Pancreas (tissue), 10 donors: ENCODE results near the gene PAXIP1. TPM values are rescaled to one million over a fixed set of nuclear protein-coding genes. Genes with fewer than 3 reads are reported as not detected.

Experiments
- ATAC-seq, 4 donors: fragments of 200-7000 bp; cut with Tn5 transposase; one replicate each; pipeline versions ENCODE4 v1.8.0 to v1.9.1; 2020; ENCODE audit warnings: mild to moderate bottlenecking in 4 of 4, moderate library complexity in 4 of 4
- DNase-seq, 6 donors: peaks; one replicate each; pipeline ENCODE4 v3.0.0-alpha.2; 2020
- FAIRE-seq: peaks from 2 replicates; lab custom pipeline; 2012; peaks lifted over from hg19 to GRCh38; lab: Jason Lieb, UNC
- H3K27ac ChIP-seq, 4 donors: fragments of 200-600 bp; sonication (generic); 1 replicate in 3 of 4; 2 replicates in 1 of 4; pipeline versions ENCODE4 v1.5.0 to v1.8.0; 2020
- H3K27me3 ChIP-seq, 4 donors: fragments of 200-600 bp; one replicate each; pipeline ENCODE4 v1.8.0; 2021
- H3K36me3 ChIP-seq, 3 donors: fragments of 200-600 bp; sonication (generic) in 1 of 3; one replicate each; pipeline versions ENCODE4 v1.5.0 to v1.8.0; 2020 to 2021
- H3K4me1 ChIP-seq, 3 donors: fragments of 200-600 bp; one replicate each; pipeline ENCODE4 v1.8.0; 2021
- H3K4me3 ChIP-seq, 4 donors: fragments of 200-600 bp; sonication (generic) in 2 of 4; one replicate each; pipeline versions ENCODE4 v1.5.0 to v1.8.0; 2020 to 2021
- H3K9me3 ChIP-seq, 4 donors: fragments of 200-600 bp; one replicate each; pipeline ENCODE4 v1.8.0; 2021
- CTCF ChIP-seq, 4 donors: fragments of 200-600 bp; sonication (generic) in 3 of 4; IDR thresholded peaks; one replicate each; pipeline versions ENCODE4 v1.5.0 to v1.8.0; 2021; ENCODE audit warnings: antibody characterized with exemption in 4 of 4
- WGBS, 2 donors: extraction: QIAGEN DNeasy Blood & Tissue Kit; methylation state at CpG; one replicate each; pipeline ENCODE4 v1.1.7; 2013; 5-methylcytosine and 5-hydroxymethylcytosine counted together
- intact Hi-C, 3 donors: fragments of 100-400 bp; cut with DNase I; formaldehyde crosslinking; loops; one replicate each; pipeline versions ENCODE4 v1.11.1 to v1.14.2; 2022
- polyA plus RNA-seq, 2 donors: library from polyadenylated mRNA; stranded (reverse); fragments of 200-250 nt; gene quantifications; one replicate each; pipeline ENCODE4 v1.2.3, GENCODE V29; 2013
- total RNA-seq, 6 donors: library from RNA; stranded (reverse); fragmentation: NEBNext Ultra II Directional in 4 of 6; extraction: Animal tissue kit (Norgen Biotek cat#: 25700) in 4 of 6; gene quantifications; one replicate each; pipeline versions ENCODE4 v1.2.1 to v1.2.4, GENCODE V29; 2021 to 2023
- donor health status: healthy with polysubstance abuse.
- donor health status: DM: no; HTN: no; CAD: no; lungs with moderate emphysema.
- donor health status: DM: no; HTN: no; CAD: no.
- donor health status: control.
- donor health status: control.
- donor health status: Bipolar disorder and iron deficiency.
- donor health status: DM: yes; HTN: yes; CAD: no.
- donor health status: DM: no; HTN: no; CAD: no.
- donor health status: DM: no; HTN: no; CAD: no.
- donor health status: DM: yes; HTN: yes; CAD: no.

PAXIP1 gene
- total and polyA plus RNA-seq, 8 donors, result 3.2 to 6.2 (median 4.5) TPM

- no peak for FAIRE-seq
- WGBS, 2 donors, result 57 to 62% methylated on average over 3 of the region's 3 CpGs
These were observed 11.9 kb downstream of the PAXIP1 start for GRCh38 chr7:154990964-154991540.

GRCh38 chr7:154987571-154987970 lies 15.4 kb downstream of the PAXIP1 start:
- 62 to 77% methylated on average over 3 of the region's 3 CpGs for WGBS, 2 donors
- H3K4me1 ChIP-seq, result no peaks in the 10 kb centered on the region
- intact Hi-C loops, result no loop called here
- ATAC-seq (no peak), FAIRE-seq (no peak), DNase-seq (no peak)
- H3K9me3 ChIP-seq, result no peaks in the 10 kb centered on the region
- TF ChIP-seq CTCF (IDR thresholded peaks at IDR 0.05), result no peak
- peaks cover 0 to 8% (median 4%) of the 10 kb centered on the region in 3 donors for H3K36me3 ChIP-seq
- no peaks in the 10 kb centered on the region for H3K27me3 ChIP-seq
- no peak overlapping the region for H3K4me3 ChIP-seq
- no peak overlapping the region for H3K27ac ChIP-seq

More at GRCh38 chr7:154990964-154991540, 11.9 kb downstream of the PAXIP1 start:
- Histone ChIP-seq H3K36me3 (peaks cover 0 to 8% (median 4%) of the 10 kb centered on the region in 3 donors), H3K27me3 (no peaks in the 10 kb centered on the region), H3K4me3 (no peak overlapping the region), H3K4me1 (no peaks in the 10 kb centered on the region), H3K27ac (no peak overlapping the region), H3K9me3 (no peaks in the 10 kb centered on the region)
- no peak for DNase-seq
- no peak for TF ChIP-seq CTCF (IDR thresholded peaks at IDR 0.05)
- intact Hi-C loops, result no loop called here
- no peak for ATAC-seq

GRCh38 chr7:154986200-154986945 lies 16.6 kb downstream of the PAXIP1 start:
- DNase-seq (no peak), ATAC-seq (no peak), FAIRE-seq (no peak)
- Histone ChIP-seq H3K27me3 (no peaks in the 10 kb centered on the region), H3K9me3 (no peaks in the 10 kb centered on the region), H3K4me3 (no peak overlapping the region), H3K27ac (no peak overlapping the region), H3K4me1 (no peaks in the 10 kb centered on the region), H3K36me3 (peaks cover 0 to 4% (median 0%) of the 10 kb centered on the region in 3 donors)
- WGBS, 2 donors, result 96 to 97% methylated on average over 6 of the region's 6 CpGs
- no peak for TF ChIP-seq CTCF (IDR thresholded peaks at IDR 0.05)
- intact Hi-C loops, result no loop called here

GRCh38 chr7:154985230-154985629 lies 17.7 kb downstream of the PAXIP1 start:
- intact Hi-C loops, result no loop called here
- no peaks in the 10 kb centered on the region for H3K9me3 ChIP-seq
- H3K36me3 ChIP-seq, result no peaks in the 10 kb centered on the region
- H3K4me3 ChIP-seq, result no peak overlapping the region
- FAIRE-seq (no peak), ATAC-seq (no peak), DNase-seq (no peak)
- WGBS, 2 donors, result 82 to 85% methylated on average over 6 of the region's 6 CpGs
- TF ChIP-seq CTCF (IDR thresholded peaks at IDR 0.05), result no peak
- H3K4me1 ChIP-seq, result no peaks in the 10 kb centered on the region
- H3K27ac ChIP-seq, result no peak overlapping the region
- H3K27me3 ChIP-seq, result no peaks in the 10 kb centered on the region
